Activated T-cell treated with anti-CD3 and anti-CD28 coated beads, Interleukin-2, amount 50 U/mL, for 1 hour (primary cell): ENCODE results near the gene SMTNL1.

Source experiments
- DNase-seq: peaks from one replicate; pipeline ENCODE4 v3.0.0-alpha.2; 2020

The SMTNL1 gene

GRCh38 chr11:57536947-57537619 lies at the start of gene SMTNL1:
Gene SMTNL1, plus strand, starts transcription at chr11:57537595. Its CDS starts 5,048 bp downstream, at chr11:57542643.
- no peak for DNase-seq

GRCh38 chr11:57487920-57488659 lies 49.3 kb upstream of the SMTNL1 start:
- no peak for DNase-seq

- DNase-seq, result no peak
Observed at GRCh38 chr11:57490456-57491248, 46.7 kb upstream of the SMTNL1 start.

- DNase-seq, result peak; percentile 56
Observed at GRCh38 chr11:57491371-57492061, 45.9 kb upstream of the SMTNL1 start.

GRCh38 chr11:57493507-57494503 lies 43.6 kb upstream of the SMTNL1 start:
- DNase-seq, result peak; percentile 79

- DNase-seq, result no peak
Observed at GRCh38 chr11:57496109-57496820, 41.1 kb upstream of the SMTNL1 start.

- no peak for DNase-seq
Observed at GRCh38 chr11:57497303-57498247, 39.8 kb upstream of the SMTNL1 start.

- DNase-seq, result no peak
Observed at GRCh38 chr11:57498540-57498939, 38.9 kb upstream of the SMTNL1 start.

- DNase-seq, result no peak
Observed at GRCh38 chr11:57499413-57499982, 37.9 kb upstream of the SMTNL1 start.

- no peak for DNase-seq
Observed at GRCh38 chr11:57499983-57500461, 37.4 kb upstream of the SMTNL1 start.

- DNase-seq, result no peak
Observed at GRCh38 chr11:57500515-57500914, 36.9 kb upstream of the SMTNL1 start.

GRCh38 chr11:57500926-57501325 lies 36.5 kb upstream of the SMTNL1 start:
- no peak for DNase-seq

GRCh38 chr11:57501953-57502352 lies 35.4 kb upstream of the SMTNL1 start:
- DNase-seq, result no peak

- DNase-seq, result no peak
Observed at GRCh38 chr11:57502376-57502775, 35.0 kb upstream of the SMTNL1 start.

- DNase-seq, result no peak
Observed at GRCh38 chr11:57502870-57503269, 34.5 kb upstream of the SMTNL1 start.

GRCh38 chr11:57504511-57504910 lies 32.9 kb upstream of the SMTNL1 start:
- DNase-seq, result no peak

- DNase-seq, result no peak
Observed at GRCh38 chr11:57506522-57506921, 30.9 kb upstream of the SMTNL1 start.

GRCh38 chr11:57508341-57509170 lies 28.8 kb upstream of the SMTNL1 start:
- no peak for DNase-seq
